Measurements from ENCODE around the gene CHIT1. TPM values are rescaled to one million over a fixed set of nuclear protein-coding genes. Genes with fewer than 3 reads are reported as not detected.
"Not testable (repeated sequence)": the region's sequence is repeated elsewhere in the genome, so short reads cannot be mapped to it uniquely, and the experiment has no call there.

The CHIT1 gene
- total and polyA plus RNA-seq, 7 experiments from 2014 or later: 0.76 to 2.2 (median 1.1) TPM; not detected in 2

DNA sequence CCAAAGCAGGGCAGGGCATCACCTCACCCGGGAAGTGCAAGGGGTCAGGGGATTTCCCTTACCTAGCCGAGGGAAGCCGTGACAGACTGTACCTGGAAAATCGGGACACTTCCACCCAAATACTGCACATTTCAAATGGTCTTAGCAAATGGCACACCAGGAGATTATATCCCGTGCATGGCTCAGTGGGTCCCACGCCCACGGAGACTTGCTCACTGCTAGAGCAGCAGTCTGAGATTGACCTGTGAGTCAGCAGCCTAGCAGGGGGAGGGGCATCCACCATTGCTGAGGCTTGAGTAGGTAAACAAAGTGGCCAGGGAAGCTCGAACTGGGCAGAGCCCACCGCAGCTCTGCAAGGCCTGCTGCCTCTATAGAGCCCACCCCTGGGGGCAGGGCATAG, 27.2 kb upstream of the CHIT1 start:
- CTCF ChIA-PET: interaction anchor here (1.2 kb wide), 1 partner anchor 10 kb away, joined by 3 read pairs; no protein-coding TSS in a partner anchor
- POLR2A ChIA-PET: not testable (repeated sequence)

DNA sequence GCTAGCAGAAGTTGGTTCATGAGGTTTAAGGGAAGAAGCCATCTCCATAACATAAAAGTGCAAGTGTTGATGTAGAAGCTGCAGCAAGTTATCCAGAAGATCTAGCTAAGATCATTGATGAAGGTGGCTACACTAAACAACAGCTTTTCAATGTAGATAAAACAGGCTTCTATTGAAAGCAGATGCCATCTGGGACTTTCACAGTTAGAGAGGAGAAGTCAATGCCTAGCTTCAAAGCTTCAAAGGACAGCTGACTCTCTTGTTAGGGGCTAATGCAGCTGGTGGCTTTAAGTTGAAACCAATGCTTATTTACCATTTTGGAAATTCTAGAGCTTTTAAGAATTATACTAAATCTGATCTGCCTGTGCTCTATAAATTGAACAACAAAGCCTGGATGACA, 25.3 kb upstream of the CHIT1 start:
- intact Hi-C loops (cut with micrococcal nuclease); H3K36me3 Mint-ChIP-seq; H3K4me3 Mint-ChIP-seq; H3K36me3 ChIP-seq (ENCODE audit: control insufficient read depth in 2 of 3, insufficient read depth in 3 of 3, low read length in 3 of 3); H3K27me3 ChIP-seq (ENCODE audit: control insufficient read depth in 2 of 2, insufficient read depth in 2 of 2, low read length in 2 of 2); DNase-seq; H3K4me1 ChIP-seq (ENCODE audit: control insufficient read depth in 2 of 2, insufficient read depth in 2 of 2, low read length in 2 of 2); H3K27ac Mint-ChIP-seq; H3K9me3 ChIP-seq (ENCODE audit: control insufficient read depth in 2 of 3, low read length in 3 of 3); ATAC-seq; H3K4me1 Mint-ChIP-seq; H3K27ac ChIP-seq (ENCODE audit: low read depth, low read length); H3K4me3 ChIP-seq (ENCODE audit: low read length): not testable (repeated sequence)
- H3K9me3 Mint-ChIP-seq: peaks cover 3 to 27% (median 10%) of the 10 kb centered on the region in 11 donors
- ChIA-PET CTCF (interaction anchor here (1.2 kb wide), 1 partner anchor 13 kb away, joined by 3 read pairs; no protein-coding TSS in a partner anchor), POLR2A (interaction anchor here (0.6 kb wide), 1 partner anchor 120 kb away, joined by 3 read pairs; no protein-coding TSS in a partner anchor)
- peaks cover 27 to 62% (median 49%) of the 10 kb centered on the region in 5 donors for H3K27me3 Mint-ChIP-seq

More for the DNA sequence above, 27.2 kb upstream of the CHIT1 start:
- H3K4me1 ChIP-seq (ENCODE audit: control insufficient read depth in 2 of 2, insufficient read depth in 2 of 2, low read length in 2 of 2); H3K27ac Mint-ChIP-seq; H3K36me3 Mint-ChIP-seq; H3K27me3 ChIP-seq (ENCODE audit: control insufficient read depth in 2 of 2, insufficient read depth in 2 of 2, low read length in 2 of 2); ATAC-seq; H3K4me3 Mint-ChIP-seq; DNase-seq; H3K4me1 Mint-ChIP-seq; intact Hi-C loops (cut with micrococcal nuclease); H3K27ac ChIP-seq (ENCODE audit: low read depth, low read length); H3K36me3 ChIP-seq (ENCODE audit: control insufficient read depth in 2 of 3, insufficient read depth in 3 of 3, low read length in 3 of 3); H3K4me3 ChIP-seq (ENCODE audit: low read length); H3K9me3 ChIP-seq (ENCODE audit: control insufficient read depth in 2 of 3, low read length in 3 of 3): not testable (repeated sequence)
- Mint-ChIP-seq H3K27me3 (peaks cover 27 to 66% (median 43%) of the 10 kb centered on the region in 5 donors), H3K9me3 (peaks cover 3 to 27% (median 10%) of the 10 kb centered on the region in 11 donors)

DNA sequence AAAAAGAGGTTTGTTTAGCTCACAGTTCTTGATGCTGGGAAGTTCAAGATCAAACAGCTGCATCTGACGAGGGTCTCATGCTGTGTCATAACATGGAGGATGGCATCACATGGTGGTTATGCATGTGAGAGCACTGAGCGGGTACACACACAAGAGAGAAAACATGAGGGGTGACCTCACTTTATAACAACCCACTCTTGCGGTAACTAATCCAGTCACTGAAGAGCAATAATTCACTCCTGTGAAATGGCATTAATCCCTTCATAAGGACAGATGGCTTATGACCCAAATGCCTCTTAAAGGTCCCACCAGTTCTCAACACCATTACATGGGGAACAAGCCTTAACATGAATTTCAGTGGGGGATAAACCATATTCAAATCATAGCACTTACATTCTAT, 23.2 kb upstream of the CHIT1 start:
- no peak overlapping the region for H3K4me3 Mint-ChIP-seq

DNA sequence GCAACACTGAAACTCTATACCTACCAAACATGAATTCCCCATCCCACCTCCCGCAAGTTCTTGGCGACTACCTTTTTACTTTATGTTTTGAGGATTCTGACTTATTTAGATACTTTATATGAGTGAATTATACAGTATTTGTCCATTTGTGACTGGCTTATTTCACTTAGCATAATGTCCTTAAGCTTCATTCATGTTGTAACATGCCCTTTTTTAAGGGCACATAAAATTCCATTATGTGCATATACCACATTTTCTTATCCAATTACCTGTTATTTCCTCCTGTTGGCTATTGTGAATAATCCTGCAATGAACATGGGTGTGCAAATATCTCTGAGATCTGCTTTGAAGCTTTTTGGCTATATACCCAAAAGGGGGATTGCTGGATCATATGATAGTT, 22.0 kb upstream of the CHIT1 start:
- Histone ChIP-seq H3K4me1 (ENCODE audit: control insufficient read depth in 2 of 2, insufficient read depth in 2 of 2, low read length in 2 of 2) (no peaks in the 10 kb centered on the region), H3K4me3 (ENCODE audit: low read length) (no peak overlapping the region), H3K27me3 (ENCODE audit: control insufficient read depth in 2 of 2, insufficient read depth in 2 of 2, low read length in 2 of 2) (no peaks in the 10 kb centered on the region), H3K9me3 (ENCODE audit: control insufficient read depth in 2 of 3, low read length in 3 of 3) (no peaks in the 10 kb centered on the region), H3K27ac (ENCODE audit: low read depth, low read length) (no peak overlapping the region), H3K36me3 (ENCODE audit: control insufficient read depth in 2 of 3, insufficient read depth in 3 of 3, low read length in 3 of 3) (no peaks in the 10 kb centered on the region)
- peaks cover 3 to 27% (median 10%) of the 10 kb centered on the region in 11 donors for H3K9me3 Mint-ChIP-seq
- ChIA-PET CTCF (interaction anchor here (0.9 kb wide), 1 partner anchor 15 kb away, joined by 4 read pairs; no protein-coding TSS in a partner anchor), POLR2A (no interaction called here)
- DNase-seq (no peak), ATAC-seq (no peak)
- no peaks in the 10 kb centered on the region for H3K4me1 Mint-ChIP-seq
- no peak overlapping the region for H3K27ac Mint-ChIP-seq
- H3K27me3 Mint-ChIP-seq: peaks cover 27 to 55% (median 48%) of the 10 kb centered on the region in 5 donors
- H3K36me3 Mint-ChIP-seq: peaks cover 0 to 7% (median 0%) of the 10 kb centered on the region in 5 donors
- intact Hi-C loops (cut with micrococcal nuclease): no loop called here
- no peak overlapping the region for H3K4me3 Mint-ChIP-seq

More for the DNA sequence above, 23.2 kb upstream of the CHIT1 start:
- H3K27me3 ChIP-seq (ENCODE audit: control insufficient read depth in 2 of 2, insufficient read depth in 2 of 2, low read length in 2 of 2): no peaks in the 10 kb centered on the region
- Mint-ChIP-seq H3K36me3 (peaks cover 0 to 7% (median 0%) of the 10 kb centered on the region in 5 donors), H3K4me1 (no peaks in the 10 kb centered on the region), H3K27me3 (peaks cover 27 to 59% (median 50%) of the 10 kb centered on the region in 5 donors), H3K27ac (no peak overlapping the region), H3K9me3 (peaks cover 3 to 27% (median 10%) of the 10 kb centered on the region in 11 donors)
- ChIA-PET POLR2A (interaction anchor here (0.6 kb wide), 1 partner anchor 1354 kb away, joined by 4 read pairs; no protein-coding TSS in a partner anchor), CTCF (no interaction called here)
- intact Hi-C loops (cut with micrococcal nuclease): no loop called here
- no peak overlapping the region for H3K4me3 ChIP-seq (ENCODE audit: low read length)
- ATAC-seq: no peak
- no peaks in the 10 kb centered on the region for H3K4me1 ChIP-seq (ENCODE audit: control insufficient read depth in 2 of 2, insufficient read depth in 2 of 2, low read length in 2 of 2)
- no peak overlapping the region for H3K27ac ChIP-seq (ENCODE audit: low read depth, low read length)
- H3K36me3 ChIP-seq (ENCODE audit: control insufficient read depth in 2 of 3, insufficient read depth in 3 of 3, low read length in 3 of 3): no peaks in the 10 kb centered on the region
- H3K9me3 ChIP-seq (ENCODE audit: control insufficient read depth in 2 of 3, low read length in 3 of 3): no peaks in the 10 kb centered on the region
- no peak for DNase-seq

DNA sequence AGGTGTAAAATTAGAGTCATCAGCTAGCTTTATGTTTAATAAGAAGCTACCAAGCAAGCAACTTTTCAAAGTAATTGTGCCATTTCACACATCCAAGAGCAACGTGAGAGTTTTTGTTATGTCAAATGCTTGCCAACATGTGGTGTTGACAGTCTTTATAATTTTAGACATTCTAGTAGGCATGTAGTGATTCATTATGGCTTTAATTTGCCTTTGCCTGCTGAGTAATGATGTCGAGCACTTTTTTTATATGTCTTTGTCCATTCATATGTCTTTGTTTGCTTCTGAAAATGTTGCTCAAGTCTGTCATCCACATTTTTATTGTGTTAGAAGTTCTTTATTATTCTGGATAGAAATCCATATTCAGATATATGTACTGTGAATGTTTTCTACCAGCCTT, 21.4 kb upstream of the CHIT1 start:
- H3K4me1 ChIP-seq (ENCODE audit: control insufficient read depth in 2 of 2, insufficient read depth in 2 of 2, low read length in 2 of 2): no peaks in the 10 kb centered on the region
- no peaks in the 10 kb centered on the region for H3K27me3 ChIP-seq (ENCODE audit: control insufficient read depth in 2 of 2, insufficient read depth in 2 of 2, low read length in 2 of 2)
- no peaks in the 10 kb centered on the region for H3K36me3 ChIP-seq (ENCODE audit: control insufficient read depth in 2 of 3, insufficient read depth in 3 of 3, low read length in 3 of 3)
- ChIA-PET CTCF (interaction anchor here (0.8 kb wide), 1 partner anchor 86 kb away, joined by 3 read pairs; no protein-coding TSS in a partner anchor), POLR2A (no interaction called here)
- no peak overlapping the region for H3K27ac Mint-ChIP-seq
- intact Hi-C loops (cut with micrococcal nuclease): no loop called here
- DNase-seq (no peak), ATAC-seq (no peak)
- no peaks in the 10 kb centered on the region for H3K9me3 ChIP-seq (ENCODE audit: control insufficient read depth in 2 of 3, low read length in 3 of 3)
- H3K4me1 Mint-ChIP-seq: no peaks in the 10 kb centered on the region
- peaks cover 24 to 56% (median 42%) of the 10 kb centered on the region in 5 donors for H3K27me3 Mint-ChIP-seq
- H3K36me3 Mint-ChIP-seq: peaks cover 0 to 6% (median 0%) of the 10 kb centered on the region in 5 donors
- H3K27ac ChIP-seq (ENCODE audit: low read depth, low read length): no peak overlapping the region
- peaks cover under 1 to 21% (median 8%) of the 10 kb centered on the region in 11 donors for H3K9me3 Mint-ChIP-seq
- H3K4me3 Mint-ChIP-seq: no peak overlapping the region
- H3K4me3 ChIP-seq (ENCODE audit: low read length): no peak overlapping the region

DNA sequence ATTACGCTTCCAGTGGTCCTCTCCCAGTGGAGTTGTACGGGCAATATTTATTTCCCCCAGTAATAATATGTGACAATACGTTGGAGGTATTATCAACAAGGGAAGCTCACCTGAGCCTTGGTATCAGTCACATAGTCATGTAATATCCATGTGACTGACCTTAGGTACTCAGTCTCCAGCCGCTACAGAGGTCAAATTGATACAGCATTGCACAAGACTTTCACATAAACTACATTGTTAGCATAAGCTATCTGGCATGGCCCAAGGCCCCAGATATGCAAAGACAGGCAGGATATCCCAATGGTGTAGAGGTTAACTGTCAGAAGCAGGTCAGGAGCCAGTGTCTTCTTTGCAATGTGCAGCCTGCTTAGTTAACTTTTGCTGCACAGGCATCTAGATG, 15.3 kb upstream of the CHIT1 start:
- peaks cover 11 to 49% (median 22%) of the 10 kb centered on the region in 5 donors for H3K27me3 Mint-ChIP-seq
- H3K9me3 Mint-ChIP-seq: peaks cover 0 to 7% (median 0%) of the 10 kb centered on the region in 11 donors
- ChIA-PET CTCF (interaction anchor here (0.6 kb wide), 2 partner anchors 220 to 452 kb away, joined by 3 read pairs; no protein-coding TSS in a partner anchor), POLR2A (no interaction called here)
- Histone ChIP-seq H3K4me1 (ENCODE audit: control insufficient read depth in 2 of 2, insufficient read depth in 2 of 2, low read length in 2 of 2) (no peaks in the 10 kb centered on the region), H3K9me3 (ENCODE audit: control insufficient read depth in 2 of 3, low read length in 3 of 3) (no peaks in the 10 kb centered on the region), H3K27me3 (ENCODE audit: control insufficient read depth in 2 of 2, insufficient read depth in 2 of 2, low read length in 2 of 2) (no peaks in the 10 kb centered on the region), H3K4me3 (ENCODE audit: low read length) (no peak overlapping the region), H3K36me3 (ENCODE audit: control insufficient read depth in 2 of 3, insufficient read depth in 3 of 3, low read length in 3 of 3) (no peaks in the 10 kb centered on the region), H3K27ac (ENCODE audit: low read depth, low read length) (no peak overlapping the region)
- intact Hi-C loops (cut with micrococcal nuclease): no loop called here
- H3K27ac Mint-ChIP-seq: no peak overlapping the region
- H3K4me3 Mint-ChIP-seq: no peak overlapping the region
- no peaks in the 10 kb centered on the region for H3K4me1 Mint-ChIP-seq
- ATAC-seq: no peak
- no peak for DNase-seq
- H3K36me3 Mint-ChIP-seq: peaks cover 0 to 4% (median 0%) of the 10 kb centered on the region in 5 donors

DNA sequence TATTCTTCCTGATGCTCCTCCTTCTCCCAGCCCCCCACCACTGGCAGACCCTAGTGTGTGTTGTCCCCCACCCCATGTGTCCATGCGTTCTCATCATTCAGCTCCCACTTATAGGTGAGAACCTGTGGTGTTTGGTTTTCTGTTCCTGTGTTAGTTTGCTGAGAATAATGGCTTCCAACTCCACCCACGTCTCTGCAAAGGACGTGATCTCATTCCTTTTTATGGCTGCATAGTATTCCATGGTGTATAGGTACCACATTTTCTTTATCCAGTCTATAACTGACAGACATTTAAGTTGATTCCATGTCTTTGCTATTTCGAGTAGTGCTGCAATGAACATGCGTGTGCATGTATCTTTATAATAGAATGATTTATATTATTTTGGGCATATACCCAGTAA, 12.2 kb upstream of the CHIT1 start:
- H3K27me3 ChIP-seq (ENCODE audit: control insufficient read depth in 2 of 2, insufficient read depth in 2 of 2, low read length in 2 of 2); ATAC-seq; H3K9me3 ChIP-seq (ENCODE audit: control insufficient read depth in 2 of 3, low read length in 3 of 3); DNase-seq; H3K4me3 ChIP-seq (ENCODE audit: low read length); H3K4me3 Mint-ChIP-seq; H3K4me1 Mint-ChIP-seq; H3K4me1 ChIP-seq (ENCODE audit: control insufficient read depth in 2 of 2, insufficient read depth in 2 of 2, low read length in 2 of 2); intact Hi-C loops (cut with micrococcal nuclease); POLR2A ChIA-PET; H3K36me3 ChIP-seq (ENCODE audit: control insufficient read depth in 2 of 3, insufficient read depth in 3 of 3, low read length in 3 of 3); H3K27ac Mint-ChIP-seq; H3K36me3 Mint-ChIP-seq; H3K27ac ChIP-seq (ENCODE audit: low read depth, low read length): not testable (repeated sequence)
- H3K27me3 Mint-ChIP-seq: peaks cover 28 to 44% (median 32%) of the 10 kb centered on the region in 5 donors
- peaks cover 0 to 12% (median 5%) of the 10 kb centered on the region in 11 donors for H3K9me3 Mint-ChIP-seq
- CTCF ChIA-PET: interaction anchor here (0.6 to 0.7 kb wide), 2 partner anchors 23 to 24 kb away, joined by 4 to 5 read pairs; no protein-coding TSS in a partner anchor

Data from naive thymus-derived CD4-positive, alpha-beta T cell (primary cell).